Sigmoid colon (tissue), 4 donors: ENCODE measurements around the gene MRPS27.

Experiments
- EP300 ChIP-seq, 4 donors: sonication (generic); formaldehyde crosslinking; IDR thresholded peaks; one replicate each; pipeline ENCODE4 v1.6.1; 2017; ENCODE audit warnings: antibody characterized with exemption in 4 of 4
- POLR2A ChIP-seq, 2 donors: fragments of 450-650 bp; IDR thresholded peaks; one replicate each; pipeline ENCODE4 v1.6.1; 2016; ENCODE audit warnings: antibody characterized with exemption in 2 of 2, mild to moderate bottlenecking in 2 of 2, moderate library complexity in 2 of 2
- POLR2AphosphoS5 ChIP-seq, 4 donors: sonication (generic); formaldehyde crosslinking; IDR thresholded peaks; one replicate each; pipeline ENCODE4 v1.6.1; 2017; ENCODE audit warnings: antibody characterized with exemption in 4 of 4
- TF ChIP-seq, protein P1 (sequence below), 4 experiments: fragments of 450-650 bp in 3 of 4; fragments of 200-600 bp in 1 of 4; IDR thresholded peaks; one replicate each; pipeline ENCODE4 v1.5.1; 2016 to 2019; ENCODE audit warnings: antibody characterized with exemption in 4 of 4, mild to moderate bottlenecking in 3 of 4, moderate library complexity in 2 of 4

DNA sequence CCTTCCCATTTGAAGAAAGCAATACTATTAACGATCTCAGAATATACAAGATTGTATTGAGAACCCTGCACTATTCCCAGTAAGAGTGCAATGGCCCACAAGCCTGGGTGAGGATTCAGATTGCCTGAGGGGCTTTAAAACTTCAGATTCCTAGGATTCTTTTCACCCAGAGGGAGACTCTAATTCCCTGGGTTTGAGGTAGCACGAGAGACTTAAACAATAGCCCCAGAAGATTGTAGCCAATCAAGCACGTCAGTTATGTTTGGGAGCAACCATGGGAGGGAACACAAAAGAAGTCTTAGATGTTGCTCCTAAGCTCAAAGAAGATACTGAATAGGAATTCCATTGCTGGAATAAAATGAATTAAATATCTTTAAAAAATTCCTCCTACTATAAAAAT, 17.9 kb downstream of the MRPS27 start:
- TF ChIP-seq, protein P1, sequence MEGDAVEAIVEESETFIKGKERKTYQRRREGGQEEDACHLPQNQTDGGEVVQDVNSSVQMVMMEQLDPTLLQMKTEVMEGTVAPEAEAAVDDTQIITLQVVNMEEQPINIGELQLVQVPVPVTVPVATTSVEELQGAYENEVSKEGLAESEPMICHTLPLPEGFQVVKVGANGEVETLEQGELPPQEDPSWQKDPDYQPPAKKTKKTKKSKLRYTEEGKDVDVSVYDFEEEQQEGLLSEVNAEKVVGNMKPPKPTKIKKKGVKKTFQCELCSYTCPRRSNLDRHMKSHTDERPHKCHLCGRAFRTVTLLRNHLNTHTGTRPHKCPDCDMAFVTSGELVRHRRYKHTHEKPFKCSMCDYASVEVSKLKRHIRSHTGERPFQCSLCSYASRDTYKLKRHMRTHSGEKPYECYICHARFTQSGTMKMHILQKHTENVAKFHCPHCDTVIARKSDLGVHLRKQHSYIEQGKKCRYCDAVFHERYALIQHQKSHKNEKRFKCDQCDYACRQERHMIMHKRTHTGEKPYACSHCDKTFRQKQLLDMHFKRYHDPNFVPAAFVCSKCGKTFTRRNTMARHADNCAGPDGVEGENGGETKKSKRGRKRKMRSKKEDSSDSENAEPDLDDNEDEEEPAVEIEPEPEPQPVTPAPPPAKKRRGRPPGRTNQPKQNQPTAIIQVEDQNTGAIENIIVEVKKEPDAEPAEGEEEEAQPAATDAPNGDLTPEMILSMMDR (IDR thresholded peaks at IDR 0.05): no peak
- TF ChIP-seq POLR2AphosphoS5 (IDR thresholded peaks at IDR 0.05): no peak
- TF ChIP-seq POLR2A (IDR thresholded peaks at IDR 0.05): no peak
- no peak for TF ChIP-seq EP300 (IDR thresholded peaks at IDR 0.05)
